PC-9 (cell line): ENCODE measurements around the gene SCAMP1. TPM values are rescaled to one million over a fixed set of nuclear protein-coding genes. Genes with fewer than 3 reads are reported as not detected.

Experiments
- BruUV-seq: library from RNA; stranded (reverse); fragments of 400-500 nt; replicated peaks from 2 replicates; lab custom pipeline; 2021; lab: Mats Ljungman, UMichigan
- CTCF ChIA-PET: fragments of 300-600 bp; sonication (Branson Sonifier 250); formaldehyde crosslinking; loops from one replicate; lab custom pipeline; 2022; ENCODE audit warnings: antibody characterized with exemption; lab: Charles Lee
- POLR2A ChIA-PET: fragments of 300-600 bp; sonication (Branson Sonifier 250); formaldehyde crosslinking; loops from one replicate; lab custom pipeline; 2022; ENCODE audit warnings: antibody characterized with exemption; ENCODE audit not compliant: unreplicated experiment; lab: Charles Lee
- DNase-seq, 2 experiments: peaks; one replicate each; pipeline versions ENCODE4 v3.0.0 to v3.0.0-alpha.2; 2015 to 2022; ENCODE audit warnings: mixed read lengths in 1 of 2
- H2AFZ ChIP-seq: fragments of 200-600 bp; sonication (generic); 2 replicates; pipeline ENCODE4 v1.8.1; 2017; ENCODE audit warnings: antibody characterized with exemption
- H3F3A ChIP-seq: fragments of 200-600 bp; sonication (generic); 2 replicates; pipeline ENCODE4 v1.8.1; 2017; ENCODE audit warnings: antibody characterized with exemption, mild to moderate bottlenecking, low read depth; ENCODE audit not compliant: insufficient read depth
- H3K27ac ChIP-seq: fragments of 200-600 bp; sonication (generic); 2 replicates; pipeline ENCODE4 v1.6.1; 2016; ENCODE audit warnings: mixed run types
- H3K27me3 ChIP-seq: fragments of 200-600 bp; sonication (generic); 2 replicates; pipeline ENCODE4 v1.6.1; 2016; ENCODE audit warnings: low read depth, mixed run types; ENCODE audit not compliant: insufficient read depth
- H3K36me3 ChIP-seq: fragments of 200-600 bp; sonication (generic); 2 replicates; pipeline ENCODE4 v1.6.1; 2016; ENCODE audit warnings: low read depth, mixed run types
- H3K4me1 ChIP-seq: fragments of 200-600 bp; sonication (generic); replicated peaks from 2 replicates; pipeline ENCODE4 v1.6.1; 2016; ENCODE audit warnings: mixed run types; ENCODE audit not compliant: insufficient read depth
- H3K4me2 ChIP-seq: fragments of 200-600 bp; sonication (generic); 2 replicates; pipeline ENCODE4 v1.6.1; 2017; ENCODE audit warnings: mixed run types
- H3K4me3 ChIP-seq: fragments of 200-600 bp; sonication (generic); 2 replicates; pipeline ENCODE4 v1.6.1; 2016; ENCODE audit warnings: mixed run types
- H3K79me2 ChIP-seq: fragments of 200-600 bp; sonication (generic); 2 replicates; pipeline ENCODE4 v1.6.1; 2017; ENCODE audit warnings: low read depth, mixed run types
- H3K9me2 ChIP-seq: fragments of 200-600 bp; sonication (generic); 2 replicates; pipeline ENCODE4 v1.8.1; 2017; ENCODE audit warnings: mild to moderate bottlenecking; ENCODE audit not compliant: insufficient read depth
- H3K9me3 ChIP-seq: fragments of 200-600 bp; sonication (generic); 2 replicates; pipeline ENCODE4 v1.8.1; 2016; ENCODE audit warnings: low read depth; ENCODE audit not compliant: insufficient read depth
- H4K20me1 ChIP-seq: fragments of 200-600 bp; sonication (generic); 2 replicates; pipeline ENCODE4 v1.8.1; 2017; ENCODE audit not compliant: insufficient read depth
- EZH2 ChIP-seq: fragments of 200-600 bp; sonication (generic); IDR thresholded peaks from 2 replicates; pipeline ENCODE4 v1.8.0; 2017; ENCODE audit warnings: antibody characterized with exemption, low read depth
- intact Hi-C: fragments of 100-400 bp; cut with micrococcal nuclease; formaldehyde crosslinking; loops from one replicate; pipeline ENCODE4 v1.10.0; 2022; ENCODE audit not compliant: unreplicated experiment
- total RNA-seq: library from RNA; stranded (reverse); gene quantifications from 2 replicates; pipeline ENCODE4 v1.2.3, GENCODE V29; 2021
- TF ChIP-seq, protein P1 (sequence below): fragments of 200-600 bp; sonication (generic); conservative IDR thresholded peaks from 2 replicates; pipeline ENCODE4 v1.6.1; 2017; ENCODE audit warnings: mixed run types, antibody characterized with exemption, mild to moderate bottlenecking, moderate library complexity

SCAMP1 gene
- total RNA-seq, 1 experiment from 2014 or later, result 38.7 TPM

DNA sequence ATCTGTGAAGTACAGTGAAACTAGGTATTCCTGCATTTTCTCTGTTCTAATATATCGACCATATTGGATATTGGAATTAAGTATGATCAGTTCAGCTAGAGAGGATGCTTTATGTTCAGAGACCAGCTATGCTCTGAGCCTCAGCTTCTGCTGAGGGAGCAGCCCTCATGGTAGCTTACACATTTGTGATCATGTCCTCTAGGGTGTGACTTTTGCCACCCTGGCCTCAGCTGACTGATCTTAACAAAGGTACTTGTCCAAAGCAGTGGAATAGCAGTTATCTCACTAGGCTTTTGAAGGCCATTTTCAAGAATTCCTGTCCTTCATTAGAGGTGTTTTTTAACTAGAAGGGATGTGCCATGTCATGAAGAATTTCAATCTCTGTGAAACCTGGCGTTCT is 9.3 kb downstream of the SCAMP1 start:
- no peak overlapping the region for H3K27ac ChIP-seq
- intact Hi-C loops, result no loop called here
- CTCF ChIA-PET, result no interaction called here
- DNase-seq, result no peak
- H3K79me2 ChIP-seq, result peaks cover 88% of the 10 kb centered on the region
- no peaks in the 10 kb centered on the region for H3K36me3 ChIP-seq
- no peaks in the 10 kb centered on the region for H3K9me3 ChIP-seq
- H3F3A ChIP-seq, result no peaks in the 10 kb centered on the region
- no peaks in the 10 kb centered on the region; the same call in 1 of the 2 replicates for H3K9me2 ChIP-seq
- peaks cover 32% of the 10 kb centered on the region for H4K20me1 ChIP-seq
- no peaks in the 10 kb centered on the region for H3K4me1 ChIP-seq
- no peak overlapping the region for H2AFZ ChIP-seq
- no peak overlapping the region for H3K4me2 ChIP-seq
- no TSS peak for BruUV-seq
- H3K4me3 ChIP-seq, result no peak overlapping the region
- no peak for TF ChIP-seq EZH2
- TF ChIP-seq, protein P1, sequence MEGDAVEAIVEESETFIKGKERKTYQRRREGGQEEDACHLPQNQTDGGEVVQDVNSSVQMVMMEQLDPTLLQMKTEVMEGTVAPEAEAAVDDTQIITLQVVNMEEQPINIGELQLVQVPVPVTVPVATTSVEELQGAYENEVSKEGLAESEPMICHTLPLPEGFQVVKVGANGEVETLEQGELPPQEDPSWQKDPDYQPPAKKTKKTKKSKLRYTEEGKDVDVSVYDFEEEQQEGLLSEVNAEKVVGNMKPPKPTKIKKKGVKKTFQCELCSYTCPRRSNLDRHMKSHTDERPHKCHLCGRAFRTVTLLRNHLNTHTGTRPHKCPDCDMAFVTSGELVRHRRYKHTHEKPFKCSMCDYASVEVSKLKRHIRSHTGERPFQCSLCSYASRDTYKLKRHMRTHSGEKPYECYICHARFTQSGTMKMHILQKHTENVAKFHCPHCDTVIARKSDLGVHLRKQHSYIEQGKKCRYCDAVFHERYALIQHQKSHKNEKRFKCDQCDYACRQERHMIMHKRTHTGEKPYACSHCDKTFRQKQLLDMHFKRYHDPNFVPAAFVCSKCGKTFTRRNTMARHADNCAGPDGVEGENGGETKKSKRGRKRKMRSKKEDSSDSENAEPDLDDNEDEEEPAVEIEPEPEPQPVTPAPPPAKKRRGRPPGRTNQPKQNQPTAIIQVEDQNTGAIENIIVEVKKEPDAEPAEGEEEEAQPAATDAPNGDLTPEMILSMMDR, result no peak
- H3K27me3 ChIP-seq, result no peaks in the 10 kb centered on the region
- POLR2A ChIA-PET, result no interaction called here

DNA sequence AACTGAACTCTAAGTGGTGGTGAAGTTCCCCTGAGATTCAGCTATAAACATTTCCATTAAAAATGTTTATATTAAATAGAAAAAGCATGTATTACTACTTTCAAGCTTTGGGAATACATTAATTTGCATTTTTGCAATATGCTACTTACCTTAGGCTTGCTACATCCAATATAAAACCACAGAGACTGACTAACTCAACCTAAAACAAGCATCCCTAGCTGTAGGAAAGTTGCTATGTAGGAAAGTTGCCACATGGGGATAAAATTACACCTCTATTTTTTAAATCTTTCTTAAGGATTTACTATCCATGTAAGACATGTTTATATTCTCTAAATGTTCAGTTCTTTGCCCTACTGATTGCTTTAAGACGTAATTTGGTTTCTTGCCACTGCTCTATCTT is 12.8 kb downstream of the SCAMP1 start:
- Histone ChIP-seq H3K27ac (no peak overlapping the region), H3K27me3 (no peaks in the 10 kb centered on the region), H4K20me1 (peaks cover 18% of the 10 kb centered on the region; the same call in 1 of the 2 replicates), H3K9me2 (no peaks in the 10 kb centered on the region; the same call in 1 of the 2 replicates), H3K9me3 (no peaks in the 10 kb centered on the region), H2AFZ (no peak overlapping the region), H3K4me2 (no peak overlapping the region), H3K79me2 (peaks cover 55% of the 10 kb centered on the region), H3K36me3 (no peaks in the 10 kb centered on the region), H3F3A (peaks cover 4% of the 10 kb centered on the region; the same call in 1 of the 2 replicates), H3K4me1 (no peaks in the 10 kb centered on the region), H3K4me3 (no peak overlapping the region)
- ChIA-PET POLR2A (no interaction called here), CTCF (no interaction called here)
- no peak for DNase-seq
- intact Hi-C loops, result no loop called here
- no peak for TF ChIP-seq EZH2
- TF ChIP-seq, protein P1, result no peak
- no TSS peak for BruUV-seq

DNA sequence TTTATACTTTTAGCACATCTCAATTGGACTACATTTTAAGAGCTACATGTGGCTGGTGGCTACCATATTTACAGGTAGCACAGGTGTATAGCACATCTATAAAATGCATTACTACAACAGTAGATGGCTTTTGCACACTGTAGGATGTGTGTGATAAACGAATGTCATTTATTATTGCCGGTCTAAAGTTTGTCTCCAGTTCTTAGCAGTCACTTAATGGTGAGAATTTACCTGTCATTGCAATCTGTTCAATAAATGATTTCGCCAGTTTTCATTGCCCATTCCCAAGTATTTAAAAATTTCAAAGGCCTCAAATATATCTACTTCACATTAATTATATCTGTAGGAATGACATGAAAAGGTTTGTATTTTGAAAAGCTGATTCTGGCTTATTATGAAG is 15.9 kb downstream of the SCAMP1 start:
- Histone ChIP-seq H3K4me3 (no peak overlapping the region), H3F3A (peaks cover 4% of the 10 kb centered on the region; the same call in 1 of the 2 replicates), H3K4me1 (no peaks in the 10 kb centered on the region), H3K27me3 (no peaks in the 10 kb centered on the region), H4K20me1 (peaks cover 7% of the 10 kb centered on the region; the same call in 1 of the 2 replicates), H3K9me3 (no peaks in the 10 kb centered on the region), H3K9me2 (no peaks in the 10 kb centered on the region; the same call in 1 of the 2 replicates), H3K36me3 (no peaks in the 10 kb centered on the region), H2AFZ (no peak overlapping the region), H3K27ac (no peak overlapping the region), H3K4me2 (no peak overlapping the region), H3K79me2 (peaks cover 26% of the 10 kb centered on the region)
- DNase-seq, result no peak
- POLR2A ChIA-PET, result no interaction called here
- BruUV-seq, result no TSS peak
- TF ChIP-seq EZH2, result no peak
- TF ChIP-seq, protein P1, result no peak
- CTCF ChIA-PET, result interaction anchor here (0.6 kb wide), 1 partner anchor 17 kb away, joined by 4 read pairs; no protein-coding TSS in a partner anchor
- intact Hi-C loops, result no loop called here
